ENCODE measurements around the gene C1QL2. TPM values are rescaled to one million over a fixed set of nuclear protein-coding genes. Genes with fewer than 3 reads are reported as not detected.

C1QL2 gene
- polyA plus RNA-seq (2013, experiment 1 of 2; ENCODE audit: insufficient read length) = not detected
- polyA plus RNA-seq (2013, experiment 2 of 2; ENCODE audit: insufficient read length) = not detected

- no peak for DNase-seq
Measured at GRCh38 chr2:119158563-119159347, at the start of gene C1QL2. Gene C1QL2 (minus strand): TSS chr2:119158751. CDS start chr2:119158269, 482 bp downstream.

GRCh38 chr2:119207447-119207846, 48.9 kb upstream of the C1QL2 start:
- DNase-seq = no peak

- DNase-seq = no peak
Measured at GRCh38 chr2:119206201-119206600, 47.6 kb upstream of the C1QL2 start.

- DNase-seq = no peak
Measured at GRCh38 chr2:119205001-119205706, 46.6 kb upstream of the C1QL2 start.

- DNase-seq = no peak
Measured at GRCh38 chr2:119204525-119204924, 46.0 kb upstream of the C1QL2 start.

GRCh38 chr2:119202610-119203310, 44.2 kb upstream of the C1QL2 start:
- DNase-seq = no peak

- no peak for DNase-seq
Measured at GRCh38 chr2:119201815-119202214, 43.3 kb upstream of the C1QL2 start.

- peak; percentile 52 for DNase-seq
Measured at GRCh38 chr2:119198240-119198840, 39.8 kb upstream of the C1QL2 start.

GRCh38 chr2:119197529-119198239, 39.1 kb upstream of the C1QL2 start:
- DNase-seq = no peak

- DNase-seq = no peak
Measured at GRCh38 chr2:119197126-119197405, 38.5 kb upstream of the C1QL2 start.

- peak; percentile 10 for DNase-seq
Measured at GRCh38 chr2:119196301-119197125, 38.0 kb upstream of the C1QL2 start.

GRCh38 chr2:119195887-119196286, 37.3 kb upstream of the C1QL2 start:
- DNase-seq = no peak

- DNase-seq = no peak
Measured at GRCh38 chr2:119195001-119195400, 36.5 kb upstream of the C1QL2 start.

- no peak for DNase-seq
Measured at GRCh38 chr2:119192893-119193292, 34.3 kb upstream of the C1QL2 start.

- no peak for DNase-seq
Measured at GRCh38 chr2:119190321-119191111, 32.0 kb upstream of the C1QL2 start.

GRCh38 chr2:119184512-119184911, 26.0 kb upstream of the C1QL2 start:
- no peak for DNase-seq

GRCh38 chr2:119181791-119182445, 23.4 kb upstream of the C1QL2 start:
- DNase-seq = no peak

GRCh38 chr2:119181391-119181790, 22.8 kb upstream of the C1QL2 start:
- DNase-seq = no peak

GRCh38 chr2:119180892-119181291, 22.3 kb upstream of the C1QL2 start:
- no peak for DNase-seq

GRCh38 chr2:119179991-119180390, 21.4 kb upstream of the C1QL2 start:
- no peak for DNase-seq
